Left ventricle myocardium inferior (tissue), 1 donor: Measurements from ENCODE around the gene PIK3CD. TPM values are rescaled to one million over a fixed set of nuclear protein-coding genes. Genes with fewer than 3 reads are reported as not detected.

Experiments
- DNase-seq: peaks from one replicate; pipeline ENCODE4 v3.0.0-alpha.2; 2020
- H3K27ac ChIP-seq: fragments of 200-600 bp; replicated peaks from 2 replicates; pipeline ENCODE4 v1.8.0; 2021
- H3K27me3 ChIP-seq: fragments of 200-600 bp; 2 replicates; pipeline ENCODE4 v1.8.0; 2021; ENCODE audit warnings: low read depth
- H3K36me3 ChIP-seq: fragments of 200-600 bp; 2 replicates; pipeline ENCODE4 v1.8.0; 2021
- H3K4me1 ChIP-seq: fragments of 200-600 bp; 2 replicates; pipeline ENCODE4 v1.8.0; 2021
- H3K4me3 ChIP-seq: fragments of 200-600 bp; 2 replicates; pipeline ENCODE4 v1.8.0; 2021; ENCODE audit warnings: mild to moderate bottlenecking, moderate library complexity
- H3K9me3 ChIP-seq: fragments of 200-600 bp; replicated peaks from 2 replicates; pipeline ENCODE4 v1.8.0; 2021
- CTCF ChIP-seq: fragments of 200-600 bp; IDR thresholded peaks from 2 replicates; pipeline ENCODE4 v1.8.0; 2021; ENCODE audit warnings: antibody characterized with exemption, mild to moderate bottlenecking, borderline replicate concordance
- intact Hi-C: fragments of 100-400 bp; cut with micrococcal nuclease; formaldehyde crosslinking; loops from one replicate; pipeline ENCODE4 v1.11.0; 2022
- total RNA-seq: library from RNA; stranded (reverse); fragmentation: NEBNext Ultra II Directional; extraction: Animal tissue kit (Norgen Biotek cat#: 25700); gene quantifications from one replicate; pipeline ENCODE4 v1.2.1, GENCODE V29; 2021
- donor health status: DM: no; HTN: yes; CAD: no; lungs with severe emphysema.

Gene PIK3CD
- total RNA-seq, 1 donor from 2014 or later, result 2.6 TPM

GRCh38 chr1:9726406-9726805, 74.9 kb downstream of the PIK3CD start:
- no peak for DNase-seq
- Histone ChIP-seq H3K4me1 (no peaks in the 10 kb centered on the region), H3K9me3 (peaks cover 11% of the 10 kb centered on the region), H3K4me3 (no peak overlapping the region), H3K27ac (no peak overlapping the region), H3K36me3 (peaks cover 55% of the 10 kb centered on the region), H3K27me3 (no peaks in the 10 kb centered on the region)
- intact Hi-C loops, result loop anchor here (10.0 kb wide), 1 partner anchor 138 kb away; no protein-coding TSS in a partner anchor
- no peak for TF ChIP-seq CTCF

GRCh38 chr1:9726905-9727595, 75.5 kb downstream of the PIK3CD start:
- Histone ChIP-seq H3K27ac (no peak overlapping the region), H3K4me1 (no peaks in the 10 kb centered on the region), H3K4me3 (no peak overlapping the region), H3K9me3 (peaks cover 11% of the 10 kb centered on the region), H3K27me3 (no peaks in the 10 kb centered on the region), H3K36me3 (peaks cover 60% of the 10 kb centered on the region)
- TF ChIP-seq CTCF, result no peak
- no peak for DNase-seq
- intact Hi-C loops, result loop anchor here (10.0 kb wide), 1 partner anchor 138 kb away; no protein-coding TSS in a partner anchor

GRCh38 chr1:9728451-9729295, 77.1 kb downstream of the PIK3CD start:
- no peak overlapping the region for H3K27ac ChIP-seq
- no peak for TF ChIP-seq CTCF

GRCh38 chr1:9729523-9729922, 78.0 kb downstream of the PIK3CD start:
- H3K27me3 ChIP-seq, result no peaks in the 10 kb centered on the region
- TF ChIP-seq CTCF, result no peak
- no peak for DNase-seq
- H3K4me3 ChIP-seq, result no peak overlapping the region
- H3K9me3 ChIP-seq, result no peaks in the 10 kb centered on the region
- no peak overlapping the region for H3K27ac ChIP-seq
- peaks cover 66% of the 10 kb centered on the region for H3K36me3 ChIP-seq
- no peaks in the 10 kb centered on the region for H3K4me1 ChIP-seq
- intact Hi-C loops, result loop anchor here (10.0 kb wide), 1 partner anchor 135 kb away; no protein-coding TSS in a partner anchor

More at GRCh38 chr1:9728451-9729295, 77.1 kb downstream of the PIK3CD start:
- Histone ChIP-seq H3K27me3 (no peaks in the 10 kb centered on the region), H3K36me3 (peaks cover 60% of the 10 kb centered on the region), H3K4me3 (no peak overlapping the region), H3K9me3 (peaks cover 3% of the 10 kb centered on the region), H3K4me1 (no peaks in the 10 kb centered on the region)
- intact Hi-C loops, result loop anchor here (10.0 kb wide), 1 partner anchor 136 kb away; no protein-coding TSS in a partner anchor
- DNase-seq, result no peak

GRCh38 chr1:9730096-9730901, 78.8 kb downstream of the PIK3CD start:
- no peak overlapping the region for H3K4me3 ChIP-seq
- peaks cover 73% of the 10 kb centered on the region for H3K36me3 ChIP-seq
- no peaks in the 10 kb centered on the region for H3K9me3 ChIP-seq
- H3K4me1 ChIP-seq, result no peaks in the 10 kb centered on the region
- no peaks in the 10 kb centered on the region for H3K27me3 ChIP-seq
- H3K27ac ChIP-seq, result no peak overlapping the region
- no peak for TF ChIP-seq CTCF
- intact Hi-C loops, result no loop called here
- peak; percentile 56 for DNase-seq
